SK-N-SH (cell line): ENCODE results near the gene LBR. TPM values are rescaled to one million over a fixed set of nuclear protein-coding genes. Genes with fewer than 3 reads are reported as not detected.

ENCODE experiments used
- CTCF ChIA-PET: fragments of 300-600, 350-600 bp; formaldehyde crosslinking; extraction: SDS; loops from one replicate; lab custom pipeline; 2021; lab: Yijun Ruan, JAX
- POLR2A ChIA-PET: fragments of 350-600 bp; sonication (Branson Sonifier 250); formaldehyde crosslinking; extraction: SDS; loops from one replicate; lab custom pipeline; 2020; ENCODE audit warnings: antibody characterized with exemption, inconsistent platforms; lab: Yijun Ruan, JAX
- DNase-seq: peaks from one replicate; pipeline ENCODE4 v3.0.0; 2012
- H2AFZ ChIP-seq: fragments of 200-600 bp; sonication (generic); 2 replicates; pipeline ENCODE4 v1.8.1; 2016; ENCODE audit warnings: antibody characterized with exemption, mild to moderate bottlenecking, low read depth
- H3F3A ChIP-seq: fragments of 200-600 bp; sonication (generic); replicated peaks from 2 replicates; pipeline ENCODE3; 2016; ENCODE audit warnings: antibody characterized with exemption, mild to moderate bottlenecking; ENCODE audit not compliant: insufficient read depth
- H3K27ac ChIP-seq, 2 experiments: fragments of 200-500 bp in 1 of 2; fragments of 200-600 bp in 1 of 2; sonication (Bioruptor generic) in 1 of 2; sonication (generic), shearing (Covaris generic) in 1 of 2; 2 replicates each; pipeline versions ENCODE4 v1.5.1 to v1.6.1; 2014 to 2016; ENCODE audit warnings: low read depth in 2 of 2, inconsistent platforms in 1 of 2, low read length in 1 of 2, mild to moderate bottlenecking in 1 of 2, mixed read lengths in 1 of 2
- H3K27me3 ChIP-seq: fragments of 200-600 bp; sonication (generic), shearing (Covaris generic); 2 replicates; pipeline ENCODE4 v1.6.1; 2016; ENCODE audit warnings: mixed run types; ENCODE audit not compliant: insufficient read depth
- H3K36me3 ChIP-seq, 2 experiments: fragments of 200-500 bp in 1 of 2; fragments of 200-600 bp in 1 of 2; sonication (Bioruptor generic) in 1 of 2; sonication (generic) in 1 of 2; replicated peaks in 1 of 2; 2 replicates each; pipeline versions ENCODE3 to v1.5.1; 2014 to 2016; ENCODE audit warnings: low read length in 1 of 2, mild to moderate bottlenecking in 1 of 2; ENCODE audit not compliant: insufficient read depth in 2 of 2, control insufficient read depth in 1 of 2
- H3K4me1 ChIP-seq, 2 experiments: fragments of 200-500 bp in 1 of 2; fragments of 200-600 bp in 1 of 2; sonication (Bioruptor generic) in 1 of 2; sonication (generic), shearing (Covaris generic) in 1 of 2; 2 replicates each; pipeline versions ENCODE4 v1.5.1 to v1.6.1; 2014 to 2016; ENCODE audit warnings: low read depth in 1 of 2, low read length in 1 of 2, mixed run types in 1 of 2; ENCODE audit not compliant: insufficient read depth in 2 of 2, control insufficient read depth in 1 of 2
- H3K4me2 ChIP-seq: fragments of 200-600 bp; sonication (generic), shearing (Covaris generic); 2 replicates; pipeline ENCODE4 v1.6.1; 2017; ENCODE audit warnings: mixed run types
- H3K4me3 ChIP-seq, 2 experiments: fragments of 200-500 bp in 1 of 2; fragments of 200-600 bp in 1 of 2; sonication (Bioruptor generic) in 1 of 2; sonication (generic), shearing (Covaris generic) in 1 of 2; 2 replicates each; pipeline versions ENCODE4 v1.5.1 to v1.8.1; 2014 to 2016; ENCODE audit warnings: low read depth in 2 of 2, inconsistent platforms in 1 of 2, low read length in 1 of 2, mild to moderate bottlenecking in 1 of 2, mixed read lengths in 1 of 2, moderate library complexity in 1 of 2
- H3K79me2 ChIP-seq: fragments of 200-600 bp; sonication (generic); 2 replicates; pipeline ENCODE4 v1.8.1; 2017; ENCODE audit warnings: mild to moderate bottlenecking; ENCODE audit not compliant: insufficient read depth
- H3K9ac ChIP-seq: fragments of 200-600 bp; sonication (generic); 2 replicates; pipeline ENCODE4 v1.6.1; 2017; ENCODE audit warnings: mixed run types
- H3K9me2 ChIP-seq: fragments of 200-600 bp; sonication (generic); 2 replicates; pipeline ENCODE4 v1.6.1; 2017; ENCODE audit warnings: mixed run types
- H3K9me3 ChIP-seq: fragments of 200-600 bp; sonication (generic); 2 replicates; pipeline ENCODE4 v1.6.1; 2017; ENCODE audit warnings: mixed run types, mild to moderate bottlenecking, moderate library complexity
- H4K20me1 ChIP-seq: fragments of 200-600 bp; sonication (generic); 2 replicates; pipeline ENCODE4 v1.6.1; 2017; ENCODE audit warnings: mild to moderate bottlenecking, mixed run types; ENCODE audit not compliant: insufficient read depth
- CHD2 ChIP-seq: fragments of 150-350 bp; IDR thresholded peaks from 2 replicates; pipeline ENCODE4 v1.6.1; 2018; ENCODE audit warnings: low read length; ENCODE audit not compliant: partially characterized antibody
- ELF1 ChIP-seq: IDR thresholded peaks from 2 replicates; pipeline ENCODE4 v1.4.0; 2012
- EP300 ChIP-seq, 2 experiments: IDR thresholded peaks; 2 replicates each; pipeline versions ENCODE4 v1.4.0 to v1.6.1; 2012; ENCODE audit warnings: borderline replicate concordance in 1 of 2, low read depth in 1 of 2, low read length in 1 of 2
- FOSL2 ChIP-seq: IDR thresholded peaks from 2 replicates; pipeline ENCODE4 v1.4.0; 2012; ENCODE audit warnings: low read depth, mild to moderate bottlenecking, moderate library complexity, borderline replicate concordance
- FOXJ3 ChIP-seq: sonication (generic); formaldehyde crosslinking; IDR thresholded peaks from 2 replicates; pipeline ENCODE4 v1.5.1; 2020; ENCODE audit warnings: mild to moderate bottlenecking, missing genetic modification reagents
- GABPA ChIP-seq: IDR thresholded peaks from 2 replicates; pipeline ENCODE4 v1.4.0; 2012; ENCODE audit warnings: low read depth, mild to moderate bottlenecking
- MAX ChIP-seq: IDR thresholded peaks from 2 replicates; pipeline ENCODE4 v1.4.0; 2012; ENCODE audit warnings: low read depth
- NFIC ChIP-seq: IDR thresholded peaks from 2 replicates; pipeline ENCODE4 v1.4.0; 2012; ENCODE audit warnings: borderline replicate concordance
- RAD21 ChIP-seq: IDR thresholded peaks from 2 replicates; pipeline ENCODE4 v1.6.1; 2012; ENCODE audit warnings: mild to moderate bottlenecking, low read length
- RXRA ChIP-seq: IDR thresholded peaks from 2 replicates; pipeline ENCODE4 v1.4.0; 2012; ENCODE audit warnings: low read depth, mild to moderate bottlenecking, borderline replicate concordance
- SIN3A ChIP-seq: IDR thresholded peaks from 2 replicates; pipeline ENCODE4 v1.6.1; 2012; ENCODE audit warnings: low read depth, mild to moderate bottlenecking, low read length, moderate library complexity, borderline replicate concordance
- TCF12 ChIP-seq: IDR thresholded peaks from 2 replicates; pipeline ENCODE4 v1.4.0; 2012
- USF1 ChIP-seq: IDR thresholded peaks from 2 replicates; pipeline ENCODE4 v1.4.0; 2012; ENCODE audit warnings: low read depth, borderline replicate concordance
- ZBTB33 ChIP-seq: IDR thresholded peaks from 2 replicates; pipeline ENCODE4 v1.4.0; 2012; ENCODE audit warnings: low read depth, borderline replicate concordance
- WGBS: methylation state at CpG from one replicate; pipeline ENCODE4 v1.1.6; 2017; ENCODE audit warnings: low lambda C conversion rate; 5-methylcytosine and 5-hydroxymethylcytosine counted together
- polyA plus RNA-seq, 3 experiments: library from polyadenylated mRNA; depleted of rRNA; stranded (reverse); fragments of >200 nt; gene quantifications; 2 replicates each; pipeline ENCODE4 v1.2.3, GENCODE V29; 2012
- TF ChIP-seq, protein P1 (sequence below): fragments of 150-350 bp; IDR thresholded peaks from 2 replicates; pipeline ENCODE4 v1.6.1; 2017; ENCODE audit warnings: antibody characterized with exemption, low read length, low read depth, borderline replicate concordance
- TF ChIP-seq, protein P2 (sequence below): IDR thresholded peaks from 2 replicates; pipeline ENCODE4; 2012

Gene LBR
- polyA plus RNA-seq, 1 of the 3 experiments (the other 2 are of a cell fraction), result 10.6 TPM

DNA sequence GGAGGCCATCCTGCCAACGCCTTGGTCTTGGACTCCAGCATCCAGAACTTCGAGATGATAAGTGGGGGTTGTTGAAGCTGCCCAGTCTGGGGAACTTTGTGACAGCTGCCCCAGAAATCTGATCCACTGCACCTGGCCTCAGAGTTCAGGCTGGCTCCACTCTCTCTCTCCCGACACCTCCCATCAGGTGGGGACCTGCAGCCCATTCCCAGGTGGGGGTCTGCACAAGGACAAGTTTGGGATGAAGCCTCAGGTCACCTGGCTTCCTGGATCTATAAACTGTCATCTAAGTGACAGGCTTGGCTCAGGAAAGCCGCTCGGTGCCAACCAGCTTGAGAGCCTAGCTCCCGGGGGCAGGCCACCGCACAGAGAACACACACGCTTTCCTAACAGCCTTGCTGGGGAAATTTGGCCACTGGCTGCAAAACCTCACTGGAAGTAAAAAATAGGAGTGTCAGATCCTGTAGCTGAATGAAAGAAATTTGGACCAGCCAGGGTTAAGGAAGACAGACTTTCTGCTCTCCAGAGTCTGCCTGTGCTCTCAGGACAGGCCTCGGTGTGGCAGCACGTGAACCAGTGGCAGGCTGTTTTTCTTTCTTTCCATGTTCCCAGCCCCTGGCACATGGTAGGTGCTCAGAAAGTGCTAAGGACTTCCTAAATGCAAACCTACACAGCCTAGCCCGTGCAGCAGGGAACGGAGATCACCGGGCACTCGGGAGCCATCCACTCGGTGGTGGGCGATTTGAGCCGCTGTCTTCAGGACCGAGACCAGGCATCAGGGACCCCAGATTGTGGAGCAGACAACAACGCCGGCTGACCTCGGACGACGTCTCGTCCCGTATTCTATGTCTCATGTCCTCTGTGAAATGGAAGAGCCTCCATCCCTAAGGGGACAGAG is 42.6 kb upstream of the LBR start:
- no peak overlapping the region for H3K4me2 ChIP-seq
- ChIA-PET CTCF (interaction anchor here (0.9 to 19.4 kb wide), 5 partner anchors 9 to 503 kb away, joined by 3 to 473 read pairs (median 5); partner anchors contain the start of gene SRP9), POLR2A (no interaction called here)
- no peak overlapping the region for H3K27ac ChIP-seq
- H3F3A ChIP-seq, result no peaks in the 10 kb centered on the region
- no peak overlapping the region for H3K4me3 ChIP-seq
- no peaks in the 10 kb centered on the region for H3K79me2 ChIP-seq
- H3K9me2 ChIP-seq, result no peaks in the 10 kb centered on the region
- H3K9me3 ChIP-seq, result no peaks in the 10 kb centered on the region
- 81% methylated on average over 20 of the region's 25 CpGs for WGBS
- H3K36me3 ChIP-seq, result no peaks in the 10 kb centered on the region
- H3K4me1 ChIP-seq, result peaks cover 0 to 6% of the 10 kb centered on the region in 2 experiments; a peak in 2 of 4 replicates
- no peak overlapping the region for H2AFZ ChIP-seq
- H4K20me1 ChIP-seq, result no peaks in the 10 kb centered on the region
- no peak overlapping the region for H3K9ac ChIP-seq
- TF ChIP-seq RAD21 (no peak), EP300 (IDR thresholded peaks at IDR 0.05; ENCODE audit: borderline replicate concordance in 1 of 2, low read depth in 1 of 2, low read length in 1 of 2) (no peak), MAX (no peak), RXRA (no peak), TCF12 (no peak), CHD2 (no peak), ZBTB33 (no peak), SIN3A (no peak), ELF1 (no peak), FOSL2 (no peak), GABPA (no peak), FOXJ3 (CRISPR knock-in tag) (no peak), NFIC (no peak), USF1 (no peak)
- TF ChIP-seq, protein P1, sequence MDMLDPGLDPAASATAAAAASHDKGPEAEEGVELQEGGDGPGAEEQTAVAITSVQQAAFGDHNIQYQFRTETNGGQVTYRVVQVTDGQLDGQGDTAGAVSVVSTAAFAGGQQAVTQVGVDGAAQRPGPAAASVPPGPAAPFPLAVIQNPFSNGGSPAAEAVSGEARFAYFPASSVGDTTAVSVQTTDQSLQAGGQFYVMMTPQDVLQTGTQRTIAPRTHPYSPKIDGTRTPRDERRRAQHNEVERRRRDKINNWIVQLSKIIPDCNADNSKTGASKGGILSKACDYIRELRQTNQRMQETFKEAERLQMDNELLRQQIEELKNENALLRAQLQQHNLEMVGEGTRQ, result no peak
- TF ChIP-seq, protein P2, sequence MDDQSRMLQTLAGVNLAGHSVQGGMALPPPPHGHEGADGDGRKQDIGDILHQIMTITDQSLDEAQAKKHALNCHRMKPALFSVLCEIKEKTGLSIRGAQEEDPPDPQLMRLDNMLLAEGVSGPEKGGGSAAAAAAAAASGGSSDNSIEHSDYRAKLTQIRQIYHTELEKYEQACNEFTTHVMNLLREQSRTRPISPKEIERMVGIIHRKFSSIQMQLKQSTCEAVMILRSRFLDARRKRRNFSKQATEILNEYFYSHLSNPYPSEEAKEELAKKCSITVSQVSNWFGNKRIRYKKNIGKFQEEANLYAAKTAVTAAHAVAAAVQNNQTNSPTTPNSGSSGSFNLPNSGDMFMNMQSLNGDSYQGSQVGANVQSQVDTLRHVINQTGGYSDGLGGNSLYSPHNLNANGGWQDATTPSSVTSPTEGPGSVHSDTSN, result no peak
- H3K27me3 ChIP-seq, result no peaks in the 10 kb centered on the region
- DNase-seq, result no peak
